ENCODE results near the gene ARID1A.

GRCh38 chr1:26730695-26731094 lies 34.9 kb downstream of the ARID1A start:
- TF ChIP-seq CTCF (IDR thresholded peaks at IDR 0.05), result no peak
- no peak for TF ChIP-seq POLR2A (IDR thresholded peaks at IDR 0.05)

All from thyroid gland (tissue), 4 donors.